WERI-Rb-1 (cell line): ENCODE results near the gene SYT7.

Experiments used
- DNase-seq: peaks from one replicate; pipeline ENCODE4 v3.0.0-alpha.2; 2020
- H3K27ac ChIP-seq: fragments of 250-450 bp; sonication (Bioruptor Pico); 2 replicates; pipeline ENCODE4 v1.5.1; 2020; ENCODE audit warnings: mild to moderate bottlenecking, moderate library complexity
- H3K27me3 ChIP-seq: fragments of 250-450 bp; sonication (Bioruptor Pico); 2 replicates; pipeline ENCODE4 v1.5.1; 2021; ENCODE audit warnings: mild to moderate bottlenecking, low read depth, moderate library complexity; ENCODE audit not compliant: insufficient read depth, severe bottlenecking
- H3K36me3 ChIP-seq: fragments of 250-450 bp; sonication (Bioruptor Pico); 2 replicates; pipeline ENCODE4 v1.5.1; 2020; ENCODE audit warnings: mild to moderate bottlenecking, moderate library complexity
- H3K4me3 ChIP-seq: 2 replicates; pipeline ENCODE4 v1.5.1; 2011; ENCODE audit warnings: low read depth, mild to moderate bottlenecking, control low read depth, low read length
- H3K9me3 ChIP-seq: fragments of 250-450 bp; sonication (Bioruptor Pico); 2 replicates; pipeline ENCODE4 v1.5.1; 2021; ENCODE audit warnings: mild to moderate bottlenecking, moderate library complexity; ENCODE audit not compliant: severe bottlenecking
- TF ChIP-seq, protein P1 (sequence below): IDR thresholded peaks from 2 replicates; pipeline ENCODE4 v1.5.1; 2011; ENCODE audit warnings: low read depth, mild to moderate bottlenecking, control low read depth, inconsistent platforms, low read length

The SYT7 gene

DNA sequence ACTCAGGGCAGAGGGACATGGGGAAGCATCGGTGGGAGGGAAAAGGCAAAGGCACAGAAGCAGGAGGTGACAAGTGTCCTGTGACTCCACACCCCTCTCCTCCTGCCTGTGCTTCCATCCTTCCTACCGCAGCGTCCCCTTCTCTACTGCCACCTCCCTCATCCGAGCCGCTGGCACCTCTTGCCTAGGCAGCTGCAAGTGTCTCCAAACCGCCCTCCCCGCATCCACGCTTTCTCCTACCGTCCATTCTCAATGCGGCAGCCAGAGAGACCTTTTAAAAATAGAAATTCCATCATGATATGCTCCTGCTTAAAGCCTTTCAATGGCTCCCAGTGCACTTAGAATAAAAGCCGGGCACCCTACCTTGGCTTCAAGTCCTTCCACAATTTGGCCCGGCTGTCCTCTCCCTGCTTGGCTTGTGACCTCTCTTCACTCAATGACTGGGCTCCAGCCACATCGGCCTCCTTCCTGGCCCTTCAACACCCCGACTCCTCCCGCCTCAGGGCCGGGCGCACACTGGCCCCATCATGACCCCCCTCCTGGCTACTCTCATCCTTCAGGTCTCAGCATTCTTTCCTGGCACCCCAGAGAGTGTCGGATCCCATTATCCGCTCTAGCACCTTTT lies 55.8 kb downstream of the SYT7 start:
- no peak for DNase-seq
- TF ChIP-seq, protein P1, sequence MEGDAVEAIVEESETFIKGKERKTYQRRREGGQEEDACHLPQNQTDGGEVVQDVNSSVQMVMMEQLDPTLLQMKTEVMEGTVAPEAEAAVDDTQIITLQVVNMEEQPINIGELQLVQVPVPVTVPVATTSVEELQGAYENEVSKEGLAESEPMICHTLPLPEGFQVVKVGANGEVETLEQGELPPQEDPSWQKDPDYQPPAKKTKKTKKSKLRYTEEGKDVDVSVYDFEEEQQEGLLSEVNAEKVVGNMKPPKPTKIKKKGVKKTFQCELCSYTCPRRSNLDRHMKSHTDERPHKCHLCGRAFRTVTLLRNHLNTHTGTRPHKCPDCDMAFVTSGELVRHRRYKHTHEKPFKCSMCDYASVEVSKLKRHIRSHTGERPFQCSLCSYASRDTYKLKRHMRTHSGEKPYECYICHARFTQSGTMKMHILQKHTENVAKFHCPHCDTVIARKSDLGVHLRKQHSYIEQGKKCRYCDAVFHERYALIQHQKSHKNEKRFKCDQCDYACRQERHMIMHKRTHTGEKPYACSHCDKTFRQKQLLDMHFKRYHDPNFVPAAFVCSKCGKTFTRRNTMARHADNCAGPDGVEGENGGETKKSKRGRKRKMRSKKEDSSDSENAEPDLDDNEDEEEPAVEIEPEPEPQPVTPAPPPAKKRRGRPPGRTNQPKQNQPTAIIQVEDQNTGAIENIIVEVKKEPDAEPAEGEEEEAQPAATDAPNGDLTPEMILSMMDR, result no peak
- no peaks in the 10 kb centered on the region for H3K27me3 ChIP-seq

DNA sequence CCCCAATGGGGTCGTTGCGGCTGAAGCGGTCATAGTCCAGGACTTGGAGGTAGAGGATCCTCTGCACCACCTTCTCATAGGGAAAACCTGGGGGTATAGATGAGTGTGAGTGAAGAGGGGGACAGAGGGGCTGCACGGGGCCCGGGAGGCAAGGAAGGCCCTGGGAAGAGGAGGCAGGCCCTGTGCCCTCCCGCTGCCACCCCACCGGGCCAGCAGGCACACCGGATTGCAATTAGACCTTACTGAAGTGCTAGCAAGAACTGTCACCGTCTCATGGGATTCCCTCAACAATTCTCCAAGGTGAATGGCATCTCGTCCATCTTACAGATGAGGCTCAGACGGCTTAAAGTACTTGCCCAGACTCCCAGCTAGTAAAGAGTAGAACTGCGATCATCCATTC lies 56.4 kb downstream of the SYT7 start:
- peaks cover 61% of the 10 kb centered on the region for H3K36me3 ChIP-seq
- H3K9me3 ChIP-seq, result no peaks in the 10 kb centered on the region
- DNase-seq, result no peak
- H3K27ac ChIP-seq, result no peak overlapping the region
- H3K27me3 ChIP-seq, result no peaks in the 10 kb centered on the region
- TF ChIP-seq, protein P1, result no peak
- no peak overlapping the region for H3K4me3 ChIP-seq

More for the DNA sequence above, 55.8 kb downstream of the SYT7 start:
- H3K36me3 ChIP-seq, result peaks cover 61% of the 10 kb centered on the region
- H3K9me3 ChIP-seq, result no peaks in the 10 kb centered on the region
- no peak overlapping the region for H3K27ac ChIP-seq
- no peak overlapping the region for H3K4me3 ChIP-seq

DNA sequence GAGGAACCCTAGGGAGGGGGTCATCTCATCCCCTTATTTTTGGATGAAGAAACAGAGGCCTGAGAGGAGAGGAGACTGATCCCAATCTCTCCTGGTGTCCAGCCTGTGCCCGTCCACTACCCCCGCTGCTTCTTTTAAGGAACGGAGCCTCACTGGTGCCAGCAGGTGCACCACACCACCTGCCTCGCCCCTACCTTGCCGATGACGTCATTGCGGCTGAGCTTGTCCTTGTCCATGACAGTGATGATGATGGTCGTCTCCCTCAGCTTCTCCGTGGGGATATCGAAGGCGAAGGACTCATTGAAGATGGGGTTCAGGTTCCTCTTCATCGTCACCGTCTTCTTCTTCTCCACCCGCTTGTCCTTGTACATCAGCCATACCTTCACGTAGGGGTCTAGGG lies 58.0 kb downstream of the SYT7 start:
- Histone ChIP-seq H3K4me3 (no peak overlapping the region), H3K27ac (no peak overlapping the region), H3K27me3 (no peaks in the 10 kb centered on the region), H3K36me3 (peaks cover 67% of the 10 kb centered on the region), H3K9me3 (no peaks in the 10 kb centered on the region)
- TF ChIP-seq, protein P1, result no peak
- no peak for DNase-seq

DNA sequence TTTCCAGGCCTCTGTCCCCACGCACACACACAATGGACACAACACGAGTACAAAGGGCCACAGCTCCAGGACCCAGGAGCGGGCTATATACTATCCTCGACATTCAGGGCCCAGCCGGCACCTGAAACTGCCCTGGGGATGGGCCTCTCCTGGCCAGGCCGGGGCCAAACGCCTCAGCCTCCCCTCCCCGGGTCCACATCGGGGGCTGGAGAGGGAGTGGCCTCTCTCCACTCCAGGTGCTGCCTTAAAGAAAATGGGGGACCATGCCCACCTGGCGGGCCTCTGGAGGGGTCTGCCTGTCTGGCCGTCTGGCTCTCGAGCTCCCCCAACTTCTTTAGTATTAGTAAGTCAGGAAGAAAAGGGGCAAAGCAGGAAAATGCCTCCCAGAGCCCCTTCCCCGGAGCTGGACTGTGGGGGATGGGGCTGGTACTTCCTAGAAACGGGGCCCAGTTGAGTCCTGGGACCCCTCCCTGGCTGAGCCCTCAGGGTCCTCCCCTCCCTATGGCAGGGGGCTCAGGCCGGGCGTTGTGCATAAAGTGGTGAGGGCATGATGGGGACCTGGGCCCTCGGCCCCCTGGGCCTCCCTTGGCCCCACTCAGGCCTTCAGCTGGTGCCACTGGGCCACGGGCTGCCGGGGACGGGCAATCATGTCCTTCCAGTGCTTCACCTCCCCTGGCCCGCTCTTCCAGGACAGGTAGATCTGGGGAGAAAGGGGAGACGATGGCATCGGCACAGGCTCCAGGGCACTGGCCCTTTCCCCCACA lies 62.7 kb downstream of the SYT7 start:
- Histone ChIP-seq H3K27me3 (no peaks in the 10 kb centered on the region), H3K9me3 (no peaks in the 10 kb centered on the region), H3K27ac (peak overlapping the region; percentile 75), H3K36me3 (peaks cover 32% of the 10 kb centered on the region), H3K4me3 (no peak overlapping the region)
- DNase-seq, result no peak
- TF ChIP-seq, protein P1, result no peak

DNA sequence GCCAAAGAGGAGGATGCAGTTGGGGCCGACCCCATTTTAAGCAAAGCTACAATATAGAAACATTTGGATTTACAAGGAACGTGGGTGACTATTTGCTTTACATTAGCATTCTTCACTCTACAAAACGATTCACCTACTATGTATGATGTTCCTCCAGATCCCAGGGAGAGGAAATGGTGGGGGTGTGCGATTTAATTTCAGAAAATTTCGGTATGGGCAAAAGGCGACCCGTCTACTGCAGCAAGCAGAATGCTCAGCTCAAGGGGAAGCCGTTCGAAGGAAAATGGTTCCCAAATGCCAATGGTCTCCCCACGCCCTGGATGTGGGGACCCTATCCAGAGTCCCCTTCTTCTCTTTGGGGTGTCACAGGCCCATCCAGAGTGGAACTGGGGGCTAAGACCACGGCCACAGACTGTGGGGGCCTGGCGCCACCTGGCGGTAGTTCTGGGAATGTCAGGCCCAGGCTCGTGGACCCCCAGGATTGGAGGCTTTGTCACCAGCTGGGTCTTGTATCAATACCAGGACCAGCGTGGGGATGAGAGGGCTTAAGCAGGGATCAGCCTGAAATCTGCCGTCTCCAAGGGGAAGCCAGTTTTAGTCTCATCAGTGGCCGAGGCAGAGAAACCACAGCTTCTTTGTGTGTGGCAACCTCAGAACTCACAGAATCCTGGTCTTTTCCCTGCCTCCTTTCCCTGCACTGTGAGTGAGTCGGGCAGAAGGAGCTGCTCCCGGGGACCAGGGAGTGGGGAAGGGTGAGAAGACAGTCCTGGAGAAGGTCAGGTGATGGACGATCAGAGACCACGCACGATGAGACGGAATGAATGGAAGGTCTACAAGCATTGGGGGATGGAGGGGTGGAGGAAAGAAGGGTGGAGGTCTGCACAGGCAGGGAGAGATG lies 64.0 kb downstream of the SYT7 start:
- Histone ChIP-seq H3K36me3 (peaks cover 21% of the 10 kb centered on the region), H3K27ac (peak overlapping the region; percentile 75)

More for the DNA sequence above, 64.0 kb downstream of the SYT7 start:
- no peaks in the 10 kb centered on the region for H3K9me3 ChIP-seq
- DNase-seq, result peak; percentile 91
- H3K27me3 ChIP-seq, result no peaks in the 10 kb centered on the region
- peak overlapping the region; percentile 29 for H3K4me3 ChIP-seq
- TF ChIP-seq, protein P1, result peak; percentile 96
